Retina (tissue), 1 donor: ENCODE measurements around the gene DDR2.
A peak's percentile ranks its signal among the peaks of the same experiment; 100 is the strongest.
"Not testable (repeated sequence)": the region's sequence is repeated elsewhere in the genome, so short reads cannot be mapped to it uniquely, and the experiment has no call there.

ENCODE experiments used
- DNase-seq: peaks from one replicate; pipeline ENCODE4 v3.0.0-alpha.2; 2016

The DDR2 gene

DNA sequence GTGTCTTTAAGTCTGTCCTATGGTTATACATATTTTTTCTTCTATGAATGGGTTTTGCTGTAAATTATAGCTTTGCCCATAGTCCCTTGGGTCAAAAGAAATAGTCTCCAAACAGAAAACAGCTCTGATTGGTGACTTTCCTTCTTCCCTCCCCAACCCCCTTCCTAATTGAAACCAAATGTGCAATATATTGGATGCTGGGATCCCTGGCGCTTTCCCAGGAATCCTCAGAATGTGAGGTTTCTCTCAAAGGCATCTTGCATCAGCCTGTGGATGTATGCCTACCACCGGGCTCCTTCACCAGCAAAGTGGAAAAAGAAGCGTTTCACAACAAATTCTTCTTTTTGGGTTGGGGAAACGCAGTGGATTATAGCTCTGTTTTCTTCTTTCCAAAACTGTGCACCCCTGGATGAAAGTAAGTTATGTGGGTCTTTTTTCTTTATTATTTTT is at the start of gene DDR2:
DDR2 (plus strand) TSS at position 248 of the 450 bp plus-strand sequence. CDS start 86,600 bp downstream, outside the sequence.
- DNase-seq: no peak

DNA sequence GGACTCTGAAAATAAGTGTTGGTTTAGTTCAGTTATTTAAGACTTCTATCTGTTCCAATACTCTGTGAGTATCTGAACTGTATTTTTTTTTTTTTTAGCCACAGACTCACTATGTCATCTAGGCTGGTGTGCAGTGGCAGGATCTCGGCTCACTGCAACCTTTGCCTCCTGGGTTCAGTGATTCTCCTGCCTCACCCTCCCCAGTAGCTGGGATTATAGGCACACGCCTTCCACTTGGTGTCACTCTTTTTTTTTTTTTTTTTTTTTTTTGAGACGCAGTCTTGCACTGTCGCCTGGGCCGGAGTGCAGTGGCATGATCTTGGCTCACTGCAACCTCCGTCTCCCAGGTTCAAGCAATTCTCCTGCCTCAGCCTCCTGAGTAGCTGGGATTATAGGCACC is 49.4 kb upstream of the DDR2 start:
- DNase-seq: not testable (repeated sequence)

DNA sequence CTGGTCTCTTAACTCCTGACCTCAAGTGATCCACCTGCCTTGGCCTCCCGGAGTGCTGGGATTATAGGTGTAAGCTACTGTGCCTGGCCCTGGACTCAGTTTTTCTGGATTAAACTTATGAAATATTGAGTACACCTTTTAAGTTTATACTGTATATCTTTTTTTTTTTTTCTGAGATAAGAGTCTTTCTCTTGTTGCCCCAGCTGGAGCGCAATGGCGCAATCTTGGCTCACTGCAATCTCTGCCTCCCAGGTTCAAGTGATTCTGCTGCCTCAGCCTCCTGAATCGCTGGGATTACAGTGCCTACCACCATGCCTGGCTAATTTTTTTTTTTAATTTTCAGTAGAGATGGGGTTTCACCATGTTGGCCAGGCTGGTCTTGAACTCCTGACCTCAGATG is 47.2 kb upstream of the DDR2 start:
- not testable (repeated sequence) for DNase-seq

DNA sequence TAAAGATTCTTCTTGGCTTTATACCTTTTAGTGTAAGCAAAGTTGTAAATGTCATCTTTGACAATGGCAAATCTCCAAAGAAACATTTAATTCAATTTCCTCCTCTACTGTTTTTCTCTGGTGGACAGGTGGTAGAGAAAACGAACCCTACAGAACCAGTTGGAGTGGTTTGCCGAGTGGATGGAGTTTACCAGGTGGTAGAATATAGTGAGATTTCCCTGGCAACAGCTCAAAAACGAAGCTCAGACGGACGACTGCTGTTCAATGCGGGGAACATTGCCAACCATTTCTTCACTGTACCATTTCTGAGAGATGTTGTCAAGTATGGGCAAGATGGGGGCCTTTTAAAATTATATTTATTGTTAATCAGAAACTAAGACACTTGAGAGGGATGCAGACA is 44.9 kb upstream of the DDR2 start:
- DNase-seq: no peak

DNA sequence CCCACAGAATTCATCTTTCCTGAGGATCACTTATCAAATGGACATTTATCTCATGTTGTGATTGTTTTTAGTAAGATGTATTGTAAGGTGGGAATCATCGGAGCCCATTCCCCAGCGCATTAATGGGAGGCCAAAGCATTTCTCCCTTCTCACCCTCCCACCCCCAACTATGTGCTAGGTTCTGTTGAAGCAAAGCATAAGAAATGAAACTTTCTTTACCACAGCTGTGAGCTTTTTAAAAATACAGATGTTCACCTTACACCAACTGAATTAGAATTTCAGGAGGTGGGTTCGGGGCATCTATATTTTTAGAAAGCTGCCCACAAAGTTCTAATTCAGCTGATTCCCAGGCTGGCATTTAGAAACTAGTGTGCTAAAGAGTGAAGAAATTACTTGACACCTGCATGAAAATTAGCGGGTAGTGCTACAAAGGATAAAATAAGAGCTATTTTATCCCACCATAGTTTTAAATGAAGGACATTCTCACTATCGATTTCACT is 44.5 kb upstream of the DDR2 start:
- no peak for DNase-seq

DNA sequence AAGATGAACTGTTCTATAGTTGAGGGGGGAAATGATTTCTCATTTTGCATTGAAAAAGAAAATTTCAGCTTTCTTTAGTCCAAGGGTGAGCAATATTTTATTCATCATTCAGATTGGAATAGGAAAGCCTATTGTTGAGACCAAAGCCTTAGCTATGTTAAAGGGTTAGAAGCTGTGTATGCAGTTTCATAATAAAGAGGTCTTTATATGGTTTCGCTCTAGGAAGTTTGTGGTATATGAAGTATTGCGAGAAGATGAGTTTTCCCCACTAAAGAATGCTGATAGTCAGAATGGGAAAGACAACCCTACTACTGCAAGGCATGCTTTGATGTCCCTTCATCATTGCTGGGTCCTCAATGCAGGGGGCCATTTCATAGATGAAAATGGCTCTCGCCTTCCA is 42.2 kb upstream of the DDR2 start:
- no peak for DNase-seq

DNA sequence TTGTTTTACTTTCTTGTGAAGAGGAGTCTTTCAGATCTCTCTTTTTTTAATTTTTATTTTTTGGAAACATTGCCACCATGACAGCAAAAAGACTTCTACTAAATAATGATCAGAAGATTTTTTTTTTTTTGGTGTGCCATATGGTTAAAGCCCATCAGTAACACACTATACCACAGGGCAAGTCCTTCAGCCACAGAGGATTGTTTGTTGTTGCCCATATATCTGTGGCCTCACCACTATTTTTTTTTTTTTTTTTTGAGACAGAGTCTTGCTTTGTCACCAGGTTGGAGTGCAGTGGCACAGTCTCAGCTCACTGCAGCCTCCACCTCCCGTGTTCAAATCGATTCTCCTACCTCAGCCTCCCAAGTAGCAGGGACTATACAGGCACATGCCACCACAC is 41.6 kb upstream of the DDR2 start:
- DNase-seq: no peak

DNA sequence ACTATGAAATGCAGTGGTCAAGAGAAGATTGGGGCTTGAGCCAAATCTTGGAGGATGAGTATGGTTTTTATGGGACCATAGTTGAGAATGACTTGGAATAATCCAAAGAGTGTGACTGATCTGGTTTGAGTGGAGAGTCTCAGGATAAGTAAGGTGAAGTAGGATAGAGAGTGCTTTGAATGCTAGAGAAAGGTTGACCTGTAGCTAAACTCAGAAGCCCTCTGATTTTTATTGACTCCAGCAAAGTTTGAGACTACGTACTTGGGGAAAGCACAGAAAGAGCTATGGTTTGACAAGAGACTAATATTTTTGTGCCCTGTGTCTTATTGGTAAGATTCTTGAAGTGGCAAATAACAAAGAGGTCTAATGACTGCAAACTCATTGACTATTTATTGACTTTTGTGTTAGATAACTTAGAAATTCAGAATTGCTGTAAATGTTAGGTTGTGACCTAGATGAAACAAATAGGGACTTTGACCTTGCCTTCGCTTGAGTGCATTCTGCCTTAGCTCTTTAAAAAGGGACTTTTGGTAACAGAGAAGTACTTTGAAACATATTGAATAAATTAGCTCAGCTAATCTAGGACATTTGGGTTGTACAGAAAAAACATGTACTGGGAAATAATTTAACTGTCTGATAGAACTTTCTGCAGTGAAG is 35.6 kb upstream of the DDR2 start:
- no peak for DNase-seq

DNA sequence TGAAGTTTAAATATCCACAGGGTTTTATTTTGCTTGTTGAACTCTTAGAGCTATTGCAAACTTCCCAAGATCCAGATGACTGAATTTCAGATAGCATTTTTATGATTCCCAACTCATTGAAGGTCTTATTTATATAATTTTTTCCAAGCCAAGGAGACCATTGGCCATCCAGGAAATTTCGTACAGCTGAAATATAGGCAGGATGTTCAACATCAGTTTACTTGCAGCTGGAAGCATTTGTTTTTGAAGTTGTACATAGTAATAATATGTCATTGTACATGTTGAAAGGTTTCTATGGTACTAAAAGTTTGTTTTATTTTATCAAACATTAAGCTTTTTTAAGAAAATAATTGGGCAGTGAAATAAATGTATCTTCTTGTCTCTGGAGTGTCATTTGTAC is 32.8 kb upstream of the DDR2 start:
- no peak for DNase-seq

DNA sequence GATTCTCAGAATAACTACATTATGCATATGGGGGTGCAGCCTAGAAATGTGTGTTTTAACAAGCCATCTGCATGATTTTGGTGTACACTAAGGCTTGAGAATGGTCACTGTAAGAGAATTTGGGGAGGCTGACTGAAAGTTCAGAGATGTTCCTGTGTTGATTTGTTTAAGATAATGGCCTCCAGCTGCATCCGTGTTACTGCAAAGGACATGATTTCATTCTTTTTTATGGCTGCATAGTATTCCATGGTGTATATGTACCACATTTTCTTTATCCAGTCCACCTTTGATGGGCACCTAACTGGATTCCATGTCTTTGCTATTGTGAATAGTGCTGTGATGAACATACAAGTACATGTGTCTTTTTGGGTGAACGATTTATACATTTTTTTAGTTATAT is 29.1 kb upstream of the DDR2 start:
- DNase-seq: not testable (repeated sequence)

DNA sequence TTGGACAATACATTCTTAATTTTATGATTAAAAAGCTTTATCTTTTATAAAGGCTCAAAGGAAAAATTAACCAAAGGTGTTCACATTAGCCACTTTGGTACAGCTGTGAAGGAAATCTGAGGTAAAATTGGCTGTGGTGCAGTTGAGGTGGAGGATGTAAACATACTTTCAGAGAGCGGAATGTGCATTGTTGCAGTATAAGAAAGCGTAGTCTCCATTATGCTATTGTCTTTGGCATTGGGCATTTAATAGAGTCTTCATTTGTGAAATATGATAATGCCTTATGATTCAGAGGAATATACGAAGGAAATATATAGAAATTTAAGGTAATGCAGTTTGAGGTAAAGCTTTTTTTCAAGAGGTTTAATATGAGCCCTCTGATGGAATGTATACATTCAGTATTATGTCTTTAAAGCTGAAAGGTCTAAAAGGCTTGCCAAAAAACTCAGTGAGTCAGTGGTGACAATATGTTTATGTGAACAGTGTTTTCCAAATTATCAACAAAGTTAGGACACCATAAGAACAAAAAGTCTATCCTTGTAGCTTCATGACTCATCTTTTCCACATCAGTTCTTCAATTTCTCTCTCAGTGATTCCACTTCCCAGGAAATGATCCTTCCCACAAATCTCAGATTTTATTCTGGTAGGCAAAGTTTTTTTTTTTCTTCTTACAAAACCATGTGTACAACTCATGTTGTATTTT is 26.9 kb upstream of the DDR2 start:
- no peak for DNase-seq

DNA sequence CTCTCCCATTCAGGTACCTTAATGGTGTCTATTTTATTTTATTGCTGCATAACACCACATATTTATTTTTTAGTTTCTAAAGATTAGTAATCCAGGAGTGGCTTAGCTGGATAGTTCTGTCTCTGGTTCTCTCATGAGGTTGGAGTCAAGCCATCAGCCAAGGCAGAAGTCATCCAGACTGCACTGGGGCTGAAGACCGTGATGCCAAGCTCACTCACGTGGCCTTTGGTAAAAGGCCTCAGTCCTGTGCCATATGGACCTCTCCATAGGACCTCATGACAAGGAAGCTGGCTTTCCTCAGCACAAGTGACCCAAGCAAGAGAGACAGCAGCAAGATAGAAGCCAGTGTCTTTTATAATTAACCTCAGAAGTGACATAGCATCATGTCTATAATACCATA is 23.0 kb upstream of the DDR2 start:
- DNase-seq: no peak

DNA sequence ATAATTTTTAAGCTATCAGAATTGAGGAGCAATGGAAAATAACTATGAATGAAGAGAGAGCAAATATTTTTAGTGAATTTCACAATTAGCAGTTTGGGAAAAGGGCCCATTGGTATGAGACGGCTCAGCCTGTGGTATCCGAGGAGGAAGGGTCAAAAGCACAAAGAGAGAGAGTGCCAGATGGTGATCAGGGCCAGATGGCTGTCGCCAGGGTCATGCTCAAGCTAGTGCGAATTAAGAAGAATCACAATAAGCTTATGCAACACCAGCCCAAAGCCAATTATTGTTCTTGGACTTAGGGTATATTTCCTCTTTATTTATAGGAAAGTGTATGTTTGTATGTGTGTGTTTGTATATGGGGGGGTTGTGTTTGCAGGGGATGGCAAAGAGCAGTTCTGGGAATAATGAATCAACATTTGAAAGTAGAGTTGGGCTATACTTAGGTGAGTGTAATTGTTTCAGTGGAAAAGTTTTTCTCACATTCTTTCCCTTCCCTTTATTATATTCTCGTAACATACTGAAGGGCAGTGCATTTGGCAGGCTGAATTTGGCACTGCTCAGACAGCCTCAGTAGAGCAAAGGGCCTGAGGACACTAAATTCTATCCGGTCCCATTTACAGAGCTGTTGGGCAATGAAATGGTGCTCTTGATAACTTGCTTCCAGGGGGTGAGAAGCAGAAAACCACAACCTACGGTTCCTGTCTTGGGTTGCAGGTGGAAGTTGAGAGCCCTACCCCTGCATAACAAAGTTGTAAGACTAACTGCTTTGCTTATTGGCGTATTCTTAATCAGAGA is 19.5 kb upstream of the DDR2 start:
- DNase-seq: peak; percentile 18

DNA sequence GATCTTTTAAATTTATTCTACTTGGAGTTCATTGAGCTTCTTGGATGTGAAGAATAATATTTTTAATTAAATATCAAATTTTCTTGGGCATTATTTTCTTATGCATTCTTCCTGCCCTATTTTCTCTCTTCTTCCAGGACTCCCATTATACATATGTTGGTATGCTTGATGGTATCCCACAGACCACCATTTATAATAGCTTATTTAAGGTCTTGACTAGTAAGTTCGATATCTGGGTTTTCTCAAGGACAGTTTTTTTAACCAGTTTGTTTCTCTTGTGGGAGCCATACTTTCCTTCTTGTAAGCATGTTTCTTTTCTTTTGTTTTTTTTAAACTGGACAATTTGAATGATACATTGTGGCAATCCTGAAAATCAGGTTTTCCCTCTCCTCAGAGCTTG is 15.4 kb upstream of the DDR2 start:
- no peak for DNase-seq

DNA sequence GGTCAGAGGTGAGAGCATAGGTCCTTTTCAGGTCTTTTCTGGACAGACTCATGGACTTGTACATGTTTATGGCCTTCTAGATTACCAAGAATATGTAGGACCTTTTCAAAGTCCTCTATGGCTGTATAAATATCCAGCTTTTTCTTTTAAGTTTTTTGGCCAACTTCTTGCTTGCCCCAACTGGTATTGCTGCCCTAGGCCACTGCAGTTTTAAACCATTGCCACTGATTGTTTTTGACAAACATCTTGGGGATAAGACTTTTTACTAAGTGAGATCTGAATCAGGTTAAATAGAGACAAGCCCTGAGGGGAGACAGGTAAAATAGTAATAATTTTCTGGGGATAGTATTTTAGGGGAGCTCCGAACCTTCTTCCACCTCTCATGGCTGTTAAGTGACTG is 14.8 kb upstream of the DDR2 start:
- DNase-seq: no peak

DNA sequence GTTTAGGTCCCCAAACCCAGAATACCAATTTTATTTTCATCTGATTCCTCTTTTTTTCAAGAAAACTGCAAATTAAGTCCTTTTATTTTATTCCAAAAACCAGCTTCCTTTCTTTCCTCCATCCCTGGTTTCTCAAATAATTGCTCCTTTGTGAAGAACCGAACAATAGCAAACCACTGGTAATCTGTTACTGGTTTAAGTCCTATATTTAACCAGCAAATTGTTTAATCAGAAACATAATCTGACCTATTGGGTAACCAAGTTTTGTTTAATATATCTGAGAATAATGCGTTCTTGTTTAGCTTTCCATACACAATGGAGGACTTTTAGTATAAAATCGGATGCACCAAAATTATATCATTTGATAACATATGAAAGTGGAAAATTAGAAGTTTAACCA is 13.2 kb upstream of the DDR2 start:
- no peak for DNase-seq

DNA sequence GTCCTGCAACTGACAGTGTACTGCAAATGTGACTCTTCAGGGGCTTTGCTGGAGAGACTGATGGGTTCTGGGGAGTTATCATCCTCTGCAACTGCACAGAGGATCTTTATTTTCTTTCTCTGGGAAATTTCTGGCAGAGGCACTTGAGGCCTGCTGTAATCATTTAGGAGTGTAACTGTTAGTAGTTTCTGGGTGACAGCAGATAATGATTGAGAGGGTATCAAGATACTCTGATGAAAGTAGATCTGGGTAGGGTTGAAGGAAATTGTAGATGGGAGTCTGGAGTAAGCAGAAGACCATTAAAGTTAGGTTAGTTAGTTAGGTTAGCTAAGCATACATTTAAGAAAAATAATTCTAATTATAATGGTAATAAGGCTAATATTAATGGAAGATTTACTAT is 11.0 kb upstream of the DDR2 start:
- no peak for DNase-seq

DNA sequence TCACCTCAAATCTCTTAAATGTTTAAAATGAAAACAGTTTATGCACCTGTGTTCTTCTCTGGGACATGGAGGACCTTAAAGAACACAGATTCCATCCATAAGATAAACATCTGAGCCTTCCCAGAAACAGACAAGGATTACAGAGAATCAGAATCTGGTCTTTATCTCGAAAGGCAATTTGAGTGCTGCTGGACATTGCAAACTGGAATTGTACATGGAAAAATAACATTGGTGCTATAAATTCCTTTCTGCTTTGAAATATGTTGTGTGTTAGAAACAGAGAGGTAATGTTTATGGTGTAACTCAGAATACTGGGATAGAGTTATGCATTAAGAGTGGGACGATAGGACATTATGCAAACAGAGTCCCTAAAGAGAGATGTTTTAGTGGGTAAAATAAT is 6.6 kb upstream of the DDR2 start:
- DNase-seq: no peak

DNA sequence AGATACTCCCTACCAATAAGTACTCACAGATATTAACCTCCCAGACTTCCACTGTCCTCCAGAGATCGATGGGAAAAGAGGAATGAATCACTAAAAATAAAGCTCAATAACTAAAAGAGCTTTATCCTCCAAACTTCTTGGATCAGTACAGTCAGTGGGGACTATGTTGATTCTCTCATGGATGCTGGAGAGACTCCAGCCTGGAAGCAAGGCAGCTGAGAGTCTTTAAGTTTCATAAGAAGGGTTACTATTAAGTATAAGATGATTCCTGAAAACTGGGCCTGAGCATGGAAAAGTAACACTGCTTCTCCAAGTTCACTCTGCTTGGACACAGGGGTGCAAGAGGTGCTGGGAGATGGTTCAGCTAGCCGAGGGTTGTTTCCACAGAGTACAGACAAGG is 6.2 kb upstream of the DDR2 start:
- DNase-seq: no peak

DNA sequence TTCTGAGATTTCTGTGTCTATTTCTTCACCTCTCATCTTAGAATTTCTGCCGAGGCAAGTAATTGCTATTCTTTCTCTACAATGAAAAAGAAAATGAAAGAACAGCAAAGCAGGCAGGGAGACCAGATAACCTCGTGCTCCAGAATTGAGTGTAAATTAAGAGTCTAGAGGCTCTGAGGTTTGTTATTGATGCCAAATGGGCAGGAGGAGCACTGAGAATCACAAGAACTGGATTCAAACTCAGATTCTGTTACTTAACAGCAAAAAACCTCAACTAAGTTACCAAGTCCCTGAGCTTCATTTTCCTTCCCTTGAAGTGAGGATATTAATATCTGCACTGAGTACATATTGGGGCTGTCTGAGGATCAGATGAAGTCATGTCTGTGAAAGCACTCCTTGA is 5.5 kb upstream of the DDR2 start:
- DNase-seq: no peak

DNA sequence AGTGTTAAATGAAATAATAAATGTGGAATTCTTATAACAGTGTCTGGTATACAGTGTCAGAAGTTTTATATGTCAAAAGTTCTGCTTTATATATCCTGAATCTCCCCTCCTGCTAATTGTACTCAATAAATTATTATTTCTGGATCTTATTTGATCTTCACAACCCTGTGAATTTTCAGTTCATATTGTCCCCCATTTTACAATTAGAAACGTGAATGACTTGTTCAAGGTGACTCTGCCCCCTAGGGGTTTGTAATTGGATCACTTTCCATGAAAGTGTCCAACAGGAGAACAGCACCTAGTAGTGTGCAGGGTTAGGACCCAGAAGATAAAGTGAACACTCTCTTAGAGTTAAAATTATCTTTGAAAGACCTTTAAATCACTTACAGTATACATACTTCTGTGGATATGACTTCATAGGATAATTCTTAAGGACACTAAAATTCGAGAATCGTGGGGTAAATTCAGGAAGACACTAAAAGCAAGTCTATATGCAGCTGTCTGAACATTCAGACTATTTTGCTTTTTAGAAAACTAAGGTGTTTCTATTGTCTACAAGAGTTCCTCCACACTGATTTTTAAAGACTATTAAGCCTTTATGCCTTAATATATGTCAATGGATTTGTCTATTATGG is 4.5 kb upstream of the DDR2 start:
- DNase-seq: no peak

DNA sequence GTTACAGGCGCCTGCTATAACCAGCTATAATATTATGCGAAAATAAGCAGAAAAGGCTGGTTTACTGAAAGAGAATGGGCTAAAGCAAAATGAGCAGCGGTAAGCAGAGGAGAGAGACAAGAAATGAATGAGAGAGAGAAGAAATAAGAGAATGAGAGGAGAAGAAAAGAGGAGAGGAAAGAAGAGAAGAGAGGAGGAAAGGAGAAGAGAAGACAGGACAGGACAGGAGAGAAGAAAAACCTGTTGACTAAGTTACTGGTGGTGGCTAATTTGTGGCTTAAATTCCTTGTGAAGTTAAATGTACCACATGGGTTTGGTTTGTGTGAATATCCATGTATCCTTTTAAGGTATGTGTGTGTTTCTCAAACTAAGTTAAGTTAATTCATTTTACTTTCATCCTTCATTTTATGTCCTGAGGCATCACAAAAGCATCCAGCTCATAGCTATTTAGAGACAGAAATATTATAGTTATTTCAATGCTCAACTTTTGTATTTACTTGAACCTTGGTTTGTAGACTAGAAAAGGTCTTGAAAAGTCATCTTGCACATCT is 3.1 kb upstream of the DDR2 start:
- DNase-seq: no peak

DNA sequence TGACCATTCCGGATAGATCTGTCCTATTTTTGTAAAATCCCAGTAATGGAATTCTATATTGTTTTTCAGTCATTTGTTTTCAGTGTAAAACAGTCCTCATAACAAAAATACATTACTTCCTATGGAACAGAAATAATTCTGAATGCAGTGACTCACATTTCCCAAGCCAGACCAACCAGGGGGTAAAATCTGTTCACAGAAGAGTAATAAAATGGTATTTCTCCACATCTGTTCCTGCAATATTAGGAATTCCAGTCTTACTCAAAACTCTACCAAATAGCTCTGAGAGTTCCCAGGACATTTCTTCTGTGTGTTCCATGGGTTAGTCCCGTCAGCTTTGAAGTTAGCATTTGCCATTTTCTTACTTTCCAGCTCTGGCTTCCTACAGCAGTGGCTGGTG is 2.6 kb upstream of the DDR2 start:
- DNase-seq: no peak
